Activated CD4-positive, alpha-beta T cell treated with anti-CD3 and anti-CD28 coated beads, Interleukin-2, Interleukin-4, amounts not matched to agents 100 ng/mL and 50 ng/mL, durations not matched to agents 16 hours and 8 hours (primary cell): ENCODE results near the gene SRGAP3.

Experiments
- DNase-seq: peaks from one replicate; pipeline ENCODE4 v3.0.0-alpha.2; 2020; ENCODE audit warnings: low spot score

The SRGAP3 gene

DNA sequence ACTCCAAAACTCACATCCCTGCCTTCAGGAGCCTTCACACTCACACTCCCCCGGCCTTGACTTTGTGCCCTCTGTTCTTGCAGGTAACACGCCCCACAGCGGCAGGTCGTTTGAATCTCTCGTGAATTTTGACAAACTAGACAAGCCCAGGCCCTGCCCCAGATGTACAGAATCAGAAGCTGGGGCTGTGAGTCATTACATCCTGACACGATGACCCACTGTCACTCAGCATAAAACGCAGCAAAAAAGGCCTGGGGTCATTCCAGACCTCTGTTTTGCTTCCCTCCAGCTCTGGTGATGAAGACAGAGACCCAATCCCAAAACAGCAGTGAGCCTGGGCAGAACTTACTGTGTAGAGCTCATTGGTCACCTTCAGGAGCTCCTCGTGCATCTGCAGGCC lies 169.8 kb downstream of the SRGAP3 start:
- no peak for DNase-seq

DNA sequence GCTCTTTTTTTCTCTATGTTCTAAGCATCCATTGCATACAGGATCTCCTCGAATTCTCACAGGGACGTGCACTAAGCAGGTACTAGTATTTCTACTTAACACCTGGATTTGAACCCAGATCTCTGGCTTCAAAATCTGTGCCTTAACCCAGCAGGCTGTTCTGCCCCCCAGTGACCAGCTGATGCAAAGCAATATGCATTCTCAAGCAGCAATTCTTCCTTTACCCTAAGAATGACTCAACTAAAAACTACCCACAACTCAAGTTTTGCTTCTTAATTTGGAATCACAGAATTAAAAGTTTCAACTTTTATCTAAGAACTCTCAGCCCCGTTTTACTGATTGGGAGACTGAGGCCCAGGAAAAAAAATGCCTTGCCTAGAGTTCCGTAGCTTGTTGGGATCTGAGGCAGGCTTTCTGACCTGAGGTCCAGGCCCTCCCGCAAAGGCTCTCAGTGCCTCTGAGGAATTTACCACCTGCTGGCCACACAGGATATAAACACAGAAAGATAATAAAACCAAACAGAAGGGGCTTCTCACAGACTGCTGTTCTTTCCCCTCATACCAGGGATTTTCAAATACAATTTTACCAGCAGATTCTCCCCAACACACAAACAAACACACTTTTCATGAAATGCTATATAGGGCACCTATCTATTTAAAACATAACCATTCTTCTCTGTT lies 170.7 kb downstream of the SRGAP3 start:
- peak; percentile 11 for DNase-seq

DNA sequence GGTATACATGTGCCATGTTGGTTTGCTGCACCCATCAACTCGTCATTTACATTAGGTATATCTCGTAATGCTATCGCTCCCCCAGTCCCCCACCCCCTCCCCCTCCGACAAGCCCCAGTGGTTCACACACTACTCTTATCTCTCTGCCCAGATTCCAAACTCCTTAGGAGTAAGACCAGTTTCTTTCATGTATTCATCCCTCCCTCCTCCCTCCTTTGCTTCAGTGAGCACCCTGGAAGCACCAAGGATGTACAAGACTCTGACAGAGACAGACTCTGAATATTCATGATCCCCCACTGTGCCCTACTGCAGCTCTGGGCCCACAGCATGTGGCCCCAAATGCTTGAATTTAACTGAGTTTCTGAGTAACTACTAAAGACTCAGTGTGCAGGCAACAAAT lies 172.4 kb downstream of the SRGAP3 start:
- DNase-seq: no peak

DNA sequence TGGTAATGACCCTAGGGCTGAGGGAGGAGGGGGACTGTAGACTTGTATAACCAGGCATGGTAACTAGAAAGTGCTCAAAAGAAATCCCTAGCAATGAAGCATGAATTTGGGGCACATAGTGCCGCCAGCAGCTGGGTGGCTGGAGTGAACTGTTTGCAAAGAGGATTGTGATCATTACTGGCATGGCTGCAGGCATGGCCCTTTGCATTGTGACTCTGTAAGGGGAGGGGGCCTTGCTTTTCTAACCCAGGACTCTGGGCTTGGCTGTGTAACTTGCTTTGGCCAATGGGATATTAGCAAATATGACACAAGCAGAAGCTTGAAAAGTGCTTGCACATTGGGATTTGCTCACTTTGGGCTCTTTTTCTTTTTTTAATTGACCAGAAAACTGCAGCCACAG lies 173.7 kb downstream of the SRGAP3 start:
- no peak for DNase-seq

DNA sequence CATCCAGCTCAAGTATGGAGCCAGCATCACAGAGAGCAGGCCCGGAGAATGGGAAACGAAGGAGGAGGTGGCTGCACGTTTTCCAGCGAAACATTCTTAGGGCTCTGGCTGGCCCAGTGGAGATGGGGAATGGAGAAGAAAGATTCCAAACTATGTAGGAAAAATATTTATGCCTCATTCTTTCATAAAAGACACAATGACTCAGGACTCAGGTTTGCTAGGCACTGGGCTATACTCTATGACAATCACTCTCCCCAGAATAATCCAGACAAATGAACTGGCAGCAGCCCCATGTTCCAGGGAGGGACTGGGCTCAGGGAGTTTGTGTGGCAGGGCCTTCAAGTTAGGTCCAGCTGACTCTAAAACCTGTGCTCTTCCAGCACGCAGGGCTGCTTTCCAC lies 175.4 kb downstream of the SRGAP3 start:
- no peak for DNase-seq

DNA sequence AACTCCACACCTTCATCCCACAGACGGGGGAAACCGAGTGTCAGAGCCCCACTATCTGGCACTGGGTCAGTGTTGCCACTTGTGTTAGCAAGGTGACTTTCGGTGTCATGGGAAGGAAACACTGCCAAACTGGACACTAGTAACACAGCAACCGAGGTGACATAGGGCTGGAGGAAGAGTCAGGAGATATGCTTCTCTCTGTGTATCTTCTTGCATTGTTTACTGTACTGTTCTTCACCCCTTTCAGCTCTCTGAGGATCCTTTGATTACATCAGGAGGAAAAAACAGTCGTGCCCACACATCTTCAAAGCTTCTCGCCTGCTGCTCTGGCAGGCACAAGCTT lies 176.8 kb downstream of the SRGAP3 start:
- no peak for DNase-seq

DNA sequence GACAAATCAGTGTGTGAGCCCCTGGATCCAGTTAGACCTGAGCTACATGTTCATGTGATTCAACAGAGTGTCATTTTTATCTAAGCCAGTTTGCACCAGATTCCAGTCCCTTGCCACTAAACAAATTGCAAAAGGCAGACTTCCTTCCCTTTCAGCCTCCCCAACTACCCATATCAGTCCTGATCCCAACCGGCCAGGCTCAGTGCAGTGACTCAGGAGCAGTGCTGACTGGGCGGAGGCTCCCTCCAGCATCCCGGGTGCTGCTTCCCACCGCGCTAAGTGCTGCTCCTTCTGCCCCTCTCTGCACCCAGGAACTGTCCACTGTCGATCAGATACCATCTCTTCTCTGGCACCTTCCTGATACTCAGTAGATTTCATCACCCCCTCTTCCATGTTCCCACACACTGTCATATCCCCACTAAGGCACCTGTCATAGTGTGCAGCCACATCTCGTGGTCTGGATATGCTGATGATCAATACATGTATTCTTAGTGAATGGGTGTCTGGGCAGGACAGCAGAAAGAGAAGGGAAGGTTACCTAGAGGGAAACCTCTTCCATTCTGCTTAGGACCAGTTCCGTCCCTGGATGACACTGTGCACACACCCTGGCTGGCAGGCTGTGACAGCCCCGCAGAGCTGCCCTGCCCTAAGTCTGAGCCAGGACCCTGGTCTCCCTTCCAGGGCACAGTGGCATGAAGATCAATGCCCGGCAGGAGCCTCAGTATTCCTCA lies 177.3 kb downstream of the SRGAP3 start:
- DNase-seq: no peak

DNA sequence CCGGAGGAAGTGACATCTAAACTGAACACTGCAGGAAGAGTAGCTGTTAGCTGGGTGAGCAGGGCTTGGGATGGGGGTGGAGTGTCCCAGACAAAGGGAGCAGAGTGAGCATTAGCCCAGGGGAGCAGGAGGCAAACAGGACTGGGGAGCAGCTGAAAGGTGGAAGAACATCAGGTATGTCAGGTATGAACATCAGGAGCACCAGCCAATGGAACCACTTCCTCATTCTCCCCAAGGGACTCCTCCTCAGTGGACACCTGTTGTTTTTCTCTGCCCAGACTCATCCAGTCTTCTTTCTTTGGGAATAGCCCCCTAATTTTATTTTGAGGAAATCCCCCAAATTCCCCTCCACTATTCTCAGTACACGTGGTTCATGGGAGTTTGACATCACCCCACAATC lies 178.5 kb downstream of the SRGAP3 start:
- no peak for DNase-seq

DNA sequence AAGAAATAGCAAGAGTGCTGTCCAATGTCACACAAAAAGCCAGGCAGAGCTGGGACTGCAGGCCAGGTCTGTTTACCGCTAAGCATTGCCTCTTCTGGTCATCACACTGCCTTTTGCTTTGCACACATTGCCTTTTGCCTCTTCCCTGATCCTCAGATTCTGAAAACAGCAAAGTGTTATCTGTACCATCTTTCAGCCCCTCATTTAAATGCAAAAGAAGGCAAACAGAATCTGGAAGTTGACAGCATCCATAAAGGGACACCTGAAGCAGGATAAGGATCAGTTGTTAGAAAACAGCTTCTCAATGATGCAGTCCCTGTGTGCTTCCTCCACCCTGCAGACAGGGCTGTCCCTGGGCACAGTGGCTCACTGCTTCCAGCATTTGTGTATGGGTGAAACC lies 179.5 kb downstream of the SRGAP3 start:
- DNase-seq: no peak

DNA sequence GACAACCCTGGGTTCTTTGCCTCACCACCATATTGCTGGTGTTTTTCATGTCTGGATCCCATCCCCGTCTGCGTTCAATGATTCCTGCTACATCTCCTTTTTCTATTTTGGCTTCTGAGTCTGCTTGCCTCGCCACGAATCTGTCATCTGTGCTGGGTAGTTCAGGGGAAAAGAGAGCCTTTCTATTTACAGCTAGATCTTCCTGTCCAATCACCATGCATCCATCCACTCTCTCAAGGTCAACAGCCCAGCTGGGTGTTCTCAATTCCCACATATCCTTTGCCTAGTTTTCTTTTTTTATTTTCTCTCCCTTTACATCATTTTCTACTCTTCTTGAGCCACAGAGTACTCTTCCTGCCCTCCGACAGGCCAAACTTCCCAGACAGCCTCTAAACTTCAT lies 181.4 kb downstream of the SRGAP3 start:
- DNase-seq: no peak

DNA sequence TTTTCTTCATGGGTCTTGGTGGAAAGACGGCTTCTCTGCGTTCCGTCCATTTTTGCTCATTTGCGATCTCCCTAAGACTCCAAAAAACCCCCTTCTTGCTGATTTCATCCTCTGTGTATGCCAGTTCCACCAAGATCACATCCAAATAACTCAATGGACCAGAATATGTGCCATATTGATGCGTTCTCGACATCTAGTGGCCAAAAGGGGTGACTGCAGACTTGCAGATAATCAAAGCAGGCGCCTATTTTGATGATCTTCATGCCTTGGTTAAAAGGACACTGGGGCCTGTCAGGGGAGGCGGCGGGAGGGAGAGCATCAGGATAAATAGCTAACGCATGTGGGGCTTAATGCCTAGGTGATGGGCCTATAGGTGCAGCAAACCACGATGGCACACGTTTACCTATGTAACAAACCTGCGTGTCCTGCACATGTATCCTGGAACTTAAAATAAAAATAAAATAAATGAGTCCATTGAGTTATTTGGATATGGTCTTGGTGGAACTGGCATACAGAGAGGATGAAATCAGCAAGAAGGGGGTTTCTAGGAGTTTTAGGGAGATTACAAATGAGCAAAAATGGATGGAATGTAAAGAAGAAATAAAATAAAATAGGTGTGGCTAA lies 182.0 kb downstream of the SRGAP3 start:
- DNase-seq: peak; percentile 52

DNA sequence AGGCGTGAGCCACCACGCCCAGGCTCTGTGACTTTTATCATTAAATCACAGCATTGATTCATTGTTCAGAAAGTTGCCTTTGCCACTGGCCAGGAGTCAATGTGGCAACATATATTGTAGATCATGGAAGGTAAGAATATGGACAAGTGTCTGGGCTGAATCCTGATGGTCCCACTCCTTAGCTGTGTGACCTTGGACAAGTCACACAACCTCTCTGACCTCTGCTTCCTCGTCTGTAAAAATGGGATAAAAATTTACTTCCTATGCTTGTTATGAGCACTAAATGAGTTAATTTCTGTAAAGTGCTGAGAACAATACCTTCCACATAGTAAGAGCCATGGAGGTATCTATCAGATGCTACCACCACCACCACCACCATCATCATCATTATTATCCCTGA lies 182.7 kb downstream of the SRGAP3 start:
- DNase-seq: no peak

DNA sequence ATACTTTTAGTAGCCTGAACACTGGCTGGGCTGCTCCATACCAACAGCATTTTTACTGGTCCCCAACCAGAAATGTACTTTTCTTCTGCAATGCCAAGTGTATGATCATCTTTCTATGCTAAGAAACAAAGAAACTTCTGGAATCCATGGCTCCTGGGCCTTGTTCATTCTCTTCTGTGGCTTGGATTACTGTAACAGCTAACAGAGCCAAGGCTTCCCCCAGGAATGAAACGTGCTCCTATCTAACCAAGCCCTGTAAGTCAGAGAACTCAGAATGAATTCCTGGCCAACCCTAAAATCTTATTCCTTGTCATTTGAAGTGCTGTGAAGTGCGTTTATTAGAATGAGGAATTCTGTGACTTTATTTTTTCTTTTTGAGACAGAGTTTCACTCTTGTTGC lies 183.3 kb downstream of the SRGAP3 start:
- DNase-seq: no peak

DNA sequence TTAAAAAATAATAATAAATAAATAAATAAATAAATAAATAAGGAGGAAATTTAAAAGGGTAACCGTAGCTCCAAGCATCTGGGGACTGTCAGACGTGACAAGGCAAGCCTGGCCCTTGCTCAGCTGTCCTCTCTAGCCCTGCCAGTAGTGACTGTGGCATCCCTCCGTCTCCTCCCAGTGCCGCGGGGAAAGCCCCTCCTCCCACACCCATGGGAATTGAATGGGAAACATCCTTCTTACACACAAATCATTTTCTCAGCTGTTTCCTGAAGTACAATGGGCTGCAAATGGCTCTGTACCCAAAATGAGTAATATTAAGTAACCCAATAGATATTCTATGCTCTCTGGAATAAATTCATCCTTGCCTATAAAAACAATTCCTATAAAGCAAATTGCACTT lies 184.6 kb downstream of the SRGAP3 start:
- DNase-seq: no peak

DNA sequence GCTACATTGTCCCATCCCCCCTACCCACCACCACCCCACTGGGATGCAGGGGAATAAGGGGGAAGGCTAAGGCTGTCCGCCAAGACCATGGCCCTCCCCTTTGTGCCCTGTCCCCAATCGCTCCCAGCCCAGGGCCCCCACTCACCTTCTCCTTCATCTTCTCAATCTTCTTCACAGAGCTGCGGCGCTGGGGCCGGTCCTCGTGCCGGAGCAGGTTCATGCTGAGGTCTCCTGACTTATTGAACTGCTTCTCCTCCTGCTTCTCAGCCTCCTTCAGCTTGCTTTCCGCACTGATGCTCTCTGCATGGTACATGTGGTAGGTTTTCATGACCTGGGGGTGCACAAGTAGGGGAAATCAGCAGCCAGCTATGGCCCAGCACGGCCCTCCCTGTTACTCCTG lies 185.2 kb downstream of the SRGAP3 start:
- no peak for DNase-seq

DNA sequence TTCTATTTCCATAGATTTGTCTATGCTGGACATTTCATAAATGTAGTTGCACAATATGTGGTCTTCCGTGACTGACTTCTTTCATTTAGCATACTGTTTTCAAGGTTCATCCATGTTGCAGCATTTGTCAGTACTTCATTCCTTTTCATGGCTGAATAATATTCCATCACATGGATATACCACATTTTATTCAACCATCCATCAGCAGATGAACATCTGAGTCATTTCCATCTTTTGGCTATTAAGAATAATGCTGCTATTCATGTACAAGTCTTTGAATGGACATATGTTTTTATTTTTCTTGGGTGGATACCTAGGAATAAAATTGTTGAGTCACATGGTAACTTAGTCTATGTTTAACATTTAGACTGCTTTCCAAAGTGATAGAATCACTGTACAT lies 186.9 kb downstream of the SRGAP3 start:
- DNase-seq: no peak

DNA sequence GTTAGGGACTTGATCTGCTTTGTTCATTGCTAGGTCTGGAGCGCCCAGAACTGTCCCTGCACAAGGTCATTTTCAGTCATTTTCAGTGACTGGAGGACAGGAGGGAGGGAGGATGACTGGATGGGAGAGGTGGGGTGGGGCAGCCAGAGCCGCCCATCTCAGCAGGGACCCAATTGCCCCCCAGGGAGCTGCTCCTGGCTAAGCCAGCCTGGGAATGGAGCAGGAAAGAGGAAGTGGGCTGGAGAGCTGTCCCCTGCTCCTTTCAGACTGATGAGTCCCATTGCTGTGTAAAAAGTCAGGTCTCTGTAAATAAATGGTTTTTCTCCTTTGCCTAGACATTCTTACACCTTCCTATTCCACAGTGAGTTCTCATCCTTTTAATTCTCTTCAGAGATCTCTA lies 187.8 kb downstream of the SRGAP3 start:
- DNase-seq: no peak

DNA sequence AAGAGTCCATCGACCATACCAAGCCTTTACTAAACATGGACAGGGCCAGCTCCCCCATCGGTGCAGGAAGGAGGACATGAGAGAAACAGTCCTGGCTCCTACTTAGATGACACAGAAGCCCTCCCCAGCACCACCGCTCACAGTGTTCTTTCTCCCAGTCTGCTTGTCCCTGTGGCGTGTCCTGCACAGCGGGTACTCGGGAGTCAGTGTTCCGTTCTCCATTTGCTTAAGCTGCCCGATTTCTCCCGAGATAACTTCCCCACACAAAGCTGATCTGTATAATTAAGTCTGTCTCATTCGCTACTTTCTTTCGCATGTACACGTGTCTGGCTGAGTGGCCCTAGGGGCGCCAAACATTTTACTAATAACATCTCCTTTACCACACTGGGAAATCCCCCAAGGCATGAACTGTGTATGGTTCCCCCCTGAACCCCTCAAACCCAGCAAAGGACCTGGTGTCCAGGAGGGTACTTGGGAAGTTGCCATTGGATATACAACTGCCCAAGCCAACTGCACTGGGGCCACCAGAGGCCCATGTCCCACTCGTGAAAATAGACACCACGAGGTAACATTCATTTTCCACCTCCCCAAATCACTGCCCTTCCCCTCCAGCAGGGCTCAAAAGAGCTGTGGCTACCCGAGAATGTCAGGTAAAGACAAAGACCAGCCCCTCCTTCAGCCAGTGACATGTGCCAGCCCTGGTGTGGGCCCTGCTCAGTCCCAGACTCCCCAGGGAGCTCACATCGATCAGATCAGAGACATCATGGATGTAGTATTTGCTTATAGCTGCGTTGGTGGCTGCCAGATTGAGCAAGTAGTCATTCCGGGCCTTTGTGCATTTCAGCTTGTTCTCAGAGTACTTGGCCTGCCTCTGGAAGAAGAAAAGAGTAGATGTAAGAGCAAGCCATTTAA lies 189.7 kb downstream of the SRGAP3 start:
- no peak for DNase-seq

DNA sequence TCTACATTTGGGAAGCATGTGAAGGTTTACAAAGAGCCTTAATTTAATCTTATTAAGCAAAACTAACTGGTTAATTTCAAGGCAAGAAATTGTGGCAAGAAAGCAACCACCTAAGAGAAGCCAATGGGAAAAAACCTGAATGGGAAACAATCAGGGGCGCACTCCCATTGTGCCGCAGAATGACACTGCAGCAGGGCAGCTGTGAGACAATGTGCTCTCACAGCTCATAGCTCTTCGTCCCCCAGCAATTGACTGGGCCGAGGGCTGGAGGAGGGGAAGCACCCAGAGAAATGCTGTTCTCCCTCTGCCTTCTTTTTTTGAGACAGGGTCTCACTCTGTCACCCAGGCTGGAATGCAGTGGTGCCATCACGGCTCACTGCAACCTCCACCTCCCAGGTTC lies 192.9 kb downstream of the SRGAP3 start:
- no peak for DNase-seq

DNA sequence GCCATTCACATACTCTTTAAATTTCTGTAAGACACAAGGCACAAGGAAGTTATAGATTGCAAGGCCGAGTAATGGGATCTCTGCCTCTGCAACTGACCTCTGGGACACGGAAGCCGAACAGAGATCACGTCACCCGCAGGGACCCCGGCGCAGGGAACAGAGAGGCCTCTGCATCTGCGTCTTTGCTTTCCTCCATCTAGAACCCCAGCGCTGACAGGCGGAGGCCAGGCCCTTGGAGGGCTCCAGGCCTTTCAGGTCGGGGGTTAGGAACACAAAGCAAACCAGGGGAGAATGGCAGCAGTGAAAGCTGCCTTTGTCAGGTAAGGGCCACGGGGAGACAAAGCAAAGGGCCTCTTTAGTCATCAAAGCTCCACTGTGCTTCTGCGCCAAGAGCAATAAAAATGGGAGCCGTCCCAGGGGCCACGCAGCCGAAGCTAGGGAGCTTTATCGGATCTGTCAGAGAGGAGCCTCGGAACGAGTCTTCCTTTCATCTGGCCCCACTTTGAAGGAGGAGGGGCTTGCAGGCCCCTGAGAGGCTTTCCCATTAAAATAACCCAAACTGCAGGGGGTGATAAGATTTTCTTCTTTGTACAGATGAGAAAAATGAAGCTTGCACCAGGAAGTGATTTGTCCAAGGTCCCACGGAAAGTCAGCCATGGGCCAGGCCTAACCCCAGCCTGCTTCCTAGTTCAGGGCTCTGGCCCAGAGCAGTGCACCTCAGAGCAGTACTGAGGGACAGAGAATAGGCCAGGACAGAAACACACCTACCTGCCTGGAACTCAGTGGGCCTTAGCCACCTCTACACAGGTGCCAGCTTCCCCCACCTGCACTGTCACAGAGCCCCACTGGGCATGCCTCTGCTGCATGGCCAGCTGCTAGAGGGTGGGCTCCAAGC lies 201.7 kb downstream of the SRGAP3 start:
- no peak for DNase-seq

DNA sequence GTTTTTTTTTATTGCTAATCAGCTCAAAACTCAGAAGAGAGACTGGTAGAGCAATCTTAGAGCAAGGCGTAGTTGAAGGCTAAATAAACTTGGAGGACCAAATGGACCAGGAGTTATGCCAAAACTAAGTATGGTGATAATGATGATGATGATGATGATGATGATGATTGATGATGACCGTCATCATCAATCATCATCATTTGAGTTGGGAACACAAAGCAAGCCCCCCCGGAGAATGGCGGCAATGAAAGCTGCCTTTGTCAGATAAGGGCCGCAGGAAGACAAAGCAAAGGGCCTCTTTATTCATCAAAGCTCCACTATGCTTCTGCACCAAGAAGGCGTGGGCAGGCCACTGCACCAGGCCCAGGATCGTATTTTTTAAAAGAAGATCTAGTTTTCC lies 204.1 kb downstream of the SRGAP3 start:
- no peak for DNase-seq

DNA sequence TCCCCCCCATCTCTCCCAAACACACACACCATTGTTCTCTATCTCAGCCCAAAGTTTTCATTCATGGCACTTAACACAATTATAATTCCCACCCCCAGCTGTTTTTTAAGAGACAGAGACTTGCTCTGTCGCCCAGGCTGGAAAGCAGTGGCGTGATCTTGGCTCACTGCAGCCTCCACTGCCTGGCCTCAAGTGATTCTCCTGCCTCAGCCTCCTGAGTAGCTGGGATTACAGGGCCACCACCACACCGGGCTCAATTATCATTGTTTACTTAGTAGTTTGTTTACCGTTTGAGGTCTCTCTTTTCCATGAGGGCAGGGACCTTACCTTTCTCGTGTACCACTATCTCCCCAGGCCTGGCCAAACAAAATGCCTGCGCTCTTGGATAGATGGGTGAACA lies 206.4 kb downstream of the SRGAP3 start:
- DNase-seq: no peak
